Gastroesophageal sphincter (tissue), 4 donors: Measurements from ENCODE around the gene AEBP1. TPM values are rescaled to one million over a fixed set of nuclear protein-coding genes. Genes with fewer than 3 reads are reported as not detected.

ENCODE experiments used
- ATAC-seq: fragments of 150-250 bp; one replicate; pipeline ENCODE4 v1.9.1; 2016; ENCODE audit warnings: mild to moderate bottlenecking, moderate library complexity
- H3K27ac ChIP-seq, 4 donors: fragments of 200-600 bp; sonication (generic) in 3 of 4; 1 replicate in 3 of 4; 2 replicates in 1 of 4; pipeline ENCODE4 v1.5.1; 2016 to 2019
- H3K27me3 ChIP-seq: fragments of 200-600 bp; sonication (generic); one replicate; pipeline ENCODE4 v1.5.1; 2019
- H3K36me3 ChIP-seq, 2 donors: fragments of 200-600 bp; sonication (generic); one replicate each; pipeline ENCODE4 v1.5.1; 2019; ENCODE audit warnings: control low read depth in 1 of 2
- H3K4me1 ChIP-seq, 3 donors: fragments of 200-600 bp; sonication (generic); 1 replicate in 2 of 3; 2 replicates in 1 of 3; pipeline ENCODE4 v1.5.1; 2016 to 2019; ENCODE audit warnings: control low read depth in 2 of 3
- H3K4me3 ChIP-seq, 2 donors: fragments of 200-600 bp; sonication (generic); one replicate each; pipeline ENCODE4 v1.5.1; 2019; ENCODE audit warnings: mild to moderate bottlenecking in 1 of 2, moderate library complexity in 1 of 2
- H3K9me3 ChIP-seq, 3 donors: fragments of 200-600 bp; sonication (generic); one replicate each; pipeline ENCODE4 v1.5.1; 2017 to 2019; ENCODE audit warnings: control low read depth in 2 of 3
- CTCF ChIP-seq, 4 experiments: fragments of 200-600 bp in 2 of 4; fragments of 450-650 bp in 2 of 4; sonication (generic) in 1 of 4; IDR thresholded peaks; one replicate each; pipeline ENCODE4 v1.5.1; 2017 to 2019; ENCODE audit warnings: antibody characterized with exemption in 4 of 4, mild to moderate bottlenecking in 2 of 4, moderate library complexity in 2 of 4
- EP300 ChIP-seq: sonication (generic); formaldehyde crosslinking; IDR thresholded peaks from one replicate; pipeline ENCODE4 v1.6.1; 2017; ENCODE audit warnings: antibody characterized with exemption, mild to moderate bottlenecking
- POLR2A ChIP-seq, 2 donors: fragments of 450-650 bp; IDR thresholded peaks; one replicate each; pipeline ENCODE4 v1.6.1; 2017; ENCODE audit warnings: antibody characterized with exemption in 2 of 2, mild to moderate bottlenecking in 2 of 2, moderate library complexity in 1 of 2
- POLR2AphosphoS5 ChIP-seq: sonication (generic); formaldehyde crosslinking; IDR thresholded peaks from one replicate; pipeline ENCODE4 v1.6.1; 2017; ENCODE audit warnings: antibody characterized with exemption
- WGBS, 2 donors: methylation state at CpG; one replicate each; pipeline ENCODE4 v1.1.5; 2018; ENCODE audit warnings: low coverage in 1 of 2; 5-methylcytosine and 5-hydroxymethylcytosine counted together
- total RNA-seq, 4 donors: library from RNA; depleted of rRNA; stranded (reverse); fragments of >200 nt; gene quantifications; one replicate each; pipeline ENCODE4 v1.1.0, GENCODE V29; 2016

Gene AEBP1
- total RNA-seq, 4 donors from 2014 or later: 101 to 248 (median 171) TPM

- 36 to 39% methylated on average over 1 to 2 of the region's 2 CpGs for WGBS, 2 donors
- TF ChIP-seq EP300: no peak
- TF ChIP-seq POLR2AphosphoS5: no peak
- TF ChIP-seq POLR2A (IDR thresholded peaks at IDR 0.05): no peak
- TF ChIP-seq CTCF (IDR thresholded peaks at IDR 0.05): no peak
- no peaks in the 10 kb centered on the region for H3K36me3 ChIP-seq
- H3K9me3 ChIP-seq: no peaks in the 10 kb centered on the region
- ATAC-seq: peak; percentile 25
- peak overlapping the region in 3 of 4 donors; percentile 27 to 60 (median 28) for H3K27ac ChIP-seq
- no peak overlapping the region for H3K4me3 ChIP-seq
- no peaks in the 10 kb centered on the region for H3K27me3 ChIP-seq
- peaks cover 0 to 56% (median 9%) of the 10 kb centered on the region in 3 donors for H3K4me1 ChIP-seq
Observed at GRCh38 chr7:44094883-44095592, 9.1 kb upstream of the AEBP1 start.

- no peaks in the 10 kb centered on the region for H3K36me3 ChIP-seq
- no peak overlapping the region for H3K27ac ChIP-seq
- no CpG with 5 or more reads among the region's 3 CpGs for WGBS, 2 donors
- no peak for ATAC-seq
- no peaks in the 10 kb centered on the region for H3K9me3 ChIP-seq
- TF ChIP-seq CTCF (IDR thresholded peaks at IDR 0.05) (no peak), POLR2A (IDR thresholded peaks at IDR 0.05) (no peak), POLR2AphosphoS5 (no peak), EP300 (no peak)
- no peak overlapping the region for H3K4me3 ChIP-seq
- peaks cover 0 to 56% (median 9%) of the 10 kb centered on the region in 3 donors for H3K4me1 ChIP-seq
- H3K27me3 ChIP-seq: no peaks in the 10 kb centered on the region
Observed at GRCh38 chr7:44095781-44096180, 8.4 kb upstream of the AEBP1 start.

- ATAC-seq: no peak
- Histone ChIP-seq H3K27me3 (no peaks in the 10 kb centered on the region), H3K9me3 (no peaks in the 10 kb centered on the region), H3K4me1 (peaks cover 0 to 56% (median 9%) of the 10 kb centered on the region in 3 donors), H3K4me3 (no peak overlapping the region), H3K36me3 (no peaks in the 10 kb centered on the region), H3K27ac (no peak overlapping the region)
- no peak for TF ChIP-seq CTCF (IDR thresholded peaks at IDR 0.05)
- no peak for TF ChIP-seq POLR2AphosphoS5
- TF ChIP-seq EP300: no peak
- TF ChIP-seq POLR2A (IDR thresholded peaks at IDR 0.05): no peak
- 71 to 83% methylated on average over 1 of the region's 8 CpGs for WGBS, 2 donors
Observed at GRCh38 chr7:44096326-44096881, 7.7 kb upstream of the AEBP1 start.

GRCh38 chr7:44097064-44097932 is 6.8 kb upstream of the AEBP1 start:
- no peak for TF ChIP-seq POLR2AphosphoS5
- TF ChIP-seq CTCF (IDR thresholded peaks at IDR 0.05): no peak
- TF ChIP-seq EP300: no peak
- no peak for TF ChIP-seq POLR2A (IDR thresholded peaks at IDR 0.05)
- no peaks in the 10 kb centered on the region for H3K27me3 ChIP-seq
- H3K36me3 ChIP-seq: no peaks in the 10 kb centered on the region
- 58 to 88% methylated on average over 3 to 8 of the region's 9 CpGs for WGBS, 2 donors
- ATAC-seq: no peak
- peaks cover 0 to 58% (median 9%) of the 10 kb centered on the region in 3 donors for H3K4me1 ChIP-seq
- H3K4me3 ChIP-seq: no peak overlapping the region
- no peaks in the 10 kb centered on the region for H3K9me3 ChIP-seq
- peak overlapping the region in 1 of 4 donors; percentile 24 for H3K27ac ChIP-seq
